Measurements from ENCODE around the gene CCDC120.

CCDC120 gene

GRCh38 chrX:49102190-49102589 lies 43.4 kb downstream of the CCDC120 start:
- no peak for DNase-seq

DNA sequence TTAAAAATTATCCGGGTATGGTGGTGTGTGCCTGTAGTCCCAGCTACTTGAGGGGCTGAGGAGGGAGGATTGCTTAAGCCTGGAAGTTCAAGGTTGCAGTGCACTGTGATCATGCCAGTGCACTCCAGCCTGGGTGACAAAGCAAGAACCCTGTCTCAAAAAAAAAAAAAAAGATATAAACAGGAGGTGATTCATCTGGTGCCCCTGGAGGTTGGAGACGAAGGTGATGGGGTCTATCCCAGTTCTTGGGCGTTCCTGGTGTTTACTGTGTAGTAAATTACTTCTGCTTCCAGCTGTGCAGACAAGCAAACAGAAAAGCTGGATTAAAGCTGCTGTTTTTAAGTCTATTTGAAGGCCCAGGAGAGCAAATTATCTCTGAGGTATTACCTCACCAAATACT lies 44.8 kb downstream of the CCDC120 start:
- no peak for DNase-seq

- DNase-seq, result no peak
Measured at GRCh38 chrX:49106296-49106695, 47.5 kb downstream of the CCDC120 start.

- peak; percentile 7 to 16 for DNase-seq
Measured at GRCh38 chrX:49106930-49107329, 48.1 kb downstream of the CCDC120 start.

GRCh38 chrX:49108641-49109040 lies 49.8 kb downstream of the CCDC120 start:
- no peak for DNase-seq

DNA sequence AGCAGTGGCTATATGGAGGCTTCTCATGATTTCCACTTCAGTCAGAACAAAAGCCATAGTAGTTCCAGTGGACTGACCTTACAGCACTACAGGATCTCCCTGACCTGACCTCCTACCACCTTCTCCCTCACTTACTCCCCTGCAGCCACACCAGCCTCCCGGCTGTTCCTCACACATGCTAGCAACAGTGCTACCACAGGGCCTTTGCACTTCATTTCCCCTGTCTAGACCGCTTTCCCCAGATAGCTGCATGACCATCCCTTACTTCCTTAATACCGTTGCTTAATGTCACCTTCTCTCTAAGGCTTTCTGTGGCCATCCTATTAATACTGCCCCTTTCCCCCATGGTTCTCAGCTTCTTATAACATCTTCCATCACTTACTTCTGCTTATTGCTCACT lies 51.6 kb downstream of the CCDC120 start:
- DNase-seq, result no peak

DNA sequence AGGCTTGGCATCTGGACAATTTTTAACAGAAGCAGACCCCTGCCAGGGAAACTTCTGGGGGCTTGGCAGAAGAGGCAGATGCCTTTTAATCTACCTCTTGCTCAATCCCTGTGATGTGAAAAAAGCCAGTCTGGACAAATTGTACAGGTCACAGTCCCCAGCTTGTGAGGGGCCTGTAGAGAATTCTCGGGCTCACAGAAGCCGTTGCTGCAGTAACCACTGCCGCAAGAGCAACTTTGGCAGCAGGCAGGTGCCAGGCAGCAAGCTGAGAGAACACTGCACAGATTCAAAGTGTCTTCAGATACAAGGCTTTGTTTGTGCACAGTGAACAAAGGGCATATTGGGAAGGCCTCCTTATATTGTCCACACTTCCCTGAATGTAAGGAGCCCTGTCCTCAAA lies 53.0 kb downstream of the CCDC120 start:
- DNase-seq, result no peak

DNA sequence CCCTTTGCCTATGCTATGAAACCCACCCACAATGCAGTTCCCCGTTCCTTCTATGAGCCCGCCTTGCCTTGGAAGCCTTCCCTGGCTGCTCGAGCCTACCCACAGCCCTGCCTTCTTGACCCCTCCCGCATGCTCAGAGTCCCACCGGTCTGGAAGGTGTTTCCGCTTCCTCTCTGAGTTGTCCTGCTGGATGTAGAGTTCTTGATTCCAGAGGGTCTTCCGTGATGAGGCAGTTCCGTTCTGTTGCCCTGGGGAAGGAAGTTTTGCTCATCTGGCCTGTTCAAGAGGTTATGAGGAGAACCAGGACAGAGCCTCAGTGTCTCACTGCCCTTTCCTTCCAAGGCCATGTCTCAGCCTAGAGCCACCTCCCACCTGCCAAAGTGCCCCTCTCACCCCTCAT lies 57.3 kb downstream of the CCDC120 start:
- no peak for DNase-seq

GRCh38 chrX:49116716-49117115 lies 57.9 kb downstream of the CCDC120 start:
- no peak for DNase-seq

- DNase-seq, result no peak
Measured at GRCh38 chrX:49117581-49117980, 58.8 kb downstream of the CCDC120 start.

Measured in AML-193 (cell line).